SHP77 (cell line): ENCODE measurements around the gene TRABD2A.
"Not testable (repeated sequence)": the region's sequence is repeated elsewhere in the genome, so short reads cannot be mapped to it uniquely, and the experiment has no call there.

Experiments used
- DNase-seq, 2 experiments: peaks; one replicate each; lab custom pipeline; 2025; lab: John Stamatoyannopoulos, UW

Gene TRABD2A

DNA sequence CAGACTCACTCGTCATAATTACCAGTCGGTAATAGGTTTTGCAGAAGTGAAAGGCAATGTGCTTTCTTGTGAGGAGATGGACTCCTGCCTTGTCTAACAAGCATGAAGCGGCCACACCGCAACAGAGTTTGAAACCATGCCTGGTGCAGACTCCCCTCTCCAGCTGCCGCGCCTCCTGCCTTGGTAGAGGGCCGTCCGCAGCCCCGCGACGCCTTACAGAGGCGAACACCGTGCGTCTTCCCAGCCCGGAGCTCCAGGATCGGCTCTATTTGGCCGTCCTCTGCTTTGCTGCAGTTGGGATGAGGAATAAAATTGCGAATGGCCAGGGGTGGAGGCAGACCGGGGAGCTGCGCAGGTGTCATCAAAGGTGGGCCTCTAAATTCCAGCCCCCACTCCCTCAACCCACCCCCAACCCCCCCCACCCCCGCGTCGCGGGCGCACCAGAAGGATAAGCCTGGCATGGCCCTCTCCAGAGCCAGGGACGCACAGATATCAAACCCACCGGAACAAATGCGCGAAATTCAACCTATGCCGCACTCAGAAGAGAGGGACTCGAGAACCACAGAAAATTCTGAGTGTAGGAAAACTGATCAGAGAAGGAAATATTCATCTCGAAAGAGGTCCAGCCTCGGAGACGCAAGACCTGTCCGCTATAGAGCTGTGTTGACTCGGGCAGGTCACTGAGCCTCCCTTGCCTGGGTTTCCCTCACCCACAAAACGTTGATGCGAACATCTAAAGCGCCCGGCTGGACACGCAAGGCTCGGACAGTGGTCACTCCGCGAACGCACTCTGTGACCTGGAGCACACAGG is 1.1 kb downstream of the TRABD2A start:
- DNase-seq, result no peak

DNA sequence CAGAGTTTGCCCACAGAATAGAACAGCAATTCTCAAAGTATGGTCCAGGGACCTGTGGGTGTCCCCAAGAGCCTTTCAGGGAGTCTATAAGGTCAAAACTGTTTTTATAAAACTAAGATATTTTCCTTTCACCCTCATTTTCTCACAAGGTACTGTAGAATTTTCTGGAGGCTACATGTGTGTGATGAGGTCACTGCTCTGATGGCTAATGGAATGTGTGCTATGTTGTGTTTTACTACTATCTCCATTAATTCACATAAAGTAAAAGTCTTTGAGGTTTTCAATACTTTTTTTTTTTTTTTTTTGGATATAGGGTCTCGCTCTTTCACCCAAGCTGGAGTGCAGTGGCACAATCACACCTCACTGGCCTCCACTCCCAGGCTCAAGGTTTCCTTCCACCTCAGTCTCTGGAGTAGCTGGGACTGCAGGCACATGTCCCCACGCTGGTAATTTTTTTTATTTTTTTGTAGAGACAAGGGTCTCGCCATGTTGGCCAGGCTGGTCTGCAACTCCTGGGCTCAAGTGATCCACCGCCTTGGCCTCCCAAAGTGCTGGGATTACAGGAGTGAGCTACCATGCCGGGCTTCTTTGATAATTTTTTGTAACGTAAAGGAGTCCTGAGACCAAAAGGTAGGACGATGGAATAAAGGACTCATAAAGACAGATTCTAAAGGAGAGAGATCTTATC is 1.8 kb downstream of the TRABD2A start:
- DNase-seq, result no peak

DNA sequence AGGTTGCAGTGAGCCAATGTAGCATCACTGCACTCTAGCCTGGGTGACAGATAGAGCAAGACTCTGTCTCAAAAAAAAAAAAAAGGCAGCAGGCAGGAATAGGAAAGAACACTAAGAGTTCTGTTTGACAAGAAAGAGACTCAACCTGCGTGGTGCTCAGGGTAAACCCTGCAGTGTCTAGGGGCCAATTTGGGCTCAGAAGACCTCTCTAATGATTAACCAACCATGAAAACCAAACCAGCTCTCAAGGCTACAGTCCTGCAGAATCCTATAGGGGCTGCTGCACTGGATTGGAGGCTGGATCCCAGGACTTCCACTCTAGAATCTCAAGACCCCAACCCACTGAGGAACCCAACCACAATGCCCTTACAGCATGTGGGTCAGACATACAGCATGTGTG is 2.4 kb downstream of the TRABD2A start:
- no peak for DNase-seq

DNA sequence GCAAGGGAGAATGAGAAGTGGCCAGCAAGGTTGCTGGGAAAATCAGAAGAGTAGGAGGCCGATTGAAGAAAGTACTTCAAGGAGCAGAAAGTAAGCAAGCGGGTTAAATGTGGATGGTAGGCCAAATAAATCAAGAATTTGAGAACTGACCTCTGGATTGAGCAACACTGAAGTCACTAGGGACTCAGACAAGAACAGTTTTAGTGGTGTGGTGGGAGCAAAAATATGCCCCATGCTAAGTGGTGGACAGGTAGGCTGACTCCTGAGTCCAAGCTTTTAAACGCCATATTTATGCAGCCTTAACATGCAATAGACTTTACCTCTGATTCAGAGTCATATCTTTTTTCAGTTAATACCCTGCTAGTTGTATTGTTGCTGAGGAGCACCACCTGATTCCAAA is 4.5 kb downstream of the TRABD2A start:
- no peak for DNase-seq

DNA sequence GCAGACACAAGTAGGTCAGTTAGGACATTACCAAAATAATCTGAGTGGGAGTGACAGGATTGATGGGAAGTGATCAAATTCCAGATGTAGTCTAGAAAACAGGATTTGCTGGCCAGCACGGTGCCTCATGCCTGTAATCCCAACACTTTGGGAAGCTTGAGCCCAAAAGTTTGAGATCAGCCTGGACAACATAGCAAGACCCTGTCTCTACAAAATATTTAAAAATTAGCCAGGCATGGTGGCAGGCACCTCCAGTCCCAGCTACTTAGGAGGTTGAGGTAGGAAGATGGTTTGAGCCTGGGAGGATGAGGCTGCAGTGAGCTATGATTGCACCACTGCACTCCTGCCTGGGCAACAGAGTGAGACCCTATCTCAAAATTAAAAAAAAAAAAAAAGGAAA is 5.3 kb downstream of the TRABD2A start:
- DNase-seq, result not testable (repeated sequence)

DNA sequence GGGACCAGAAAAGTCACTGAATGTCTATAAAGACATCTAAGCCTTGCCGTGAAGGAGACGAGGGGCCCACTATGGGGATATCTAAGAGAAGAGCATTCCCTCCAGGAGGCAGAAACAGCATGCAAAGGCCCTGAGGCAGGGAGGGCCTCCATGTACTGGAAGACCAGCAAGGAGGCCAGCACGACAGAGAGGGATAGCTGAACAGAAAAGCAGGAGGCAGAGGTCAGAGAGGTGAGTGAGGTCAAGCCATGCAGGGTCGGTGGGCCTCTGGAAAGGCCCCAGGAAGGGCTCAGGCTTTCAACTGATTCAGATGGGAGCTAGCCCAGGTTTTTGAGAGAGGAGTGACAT is 5.7 kb downstream of the TRABD2A start:
- no peak for DNase-seq

DNA sequence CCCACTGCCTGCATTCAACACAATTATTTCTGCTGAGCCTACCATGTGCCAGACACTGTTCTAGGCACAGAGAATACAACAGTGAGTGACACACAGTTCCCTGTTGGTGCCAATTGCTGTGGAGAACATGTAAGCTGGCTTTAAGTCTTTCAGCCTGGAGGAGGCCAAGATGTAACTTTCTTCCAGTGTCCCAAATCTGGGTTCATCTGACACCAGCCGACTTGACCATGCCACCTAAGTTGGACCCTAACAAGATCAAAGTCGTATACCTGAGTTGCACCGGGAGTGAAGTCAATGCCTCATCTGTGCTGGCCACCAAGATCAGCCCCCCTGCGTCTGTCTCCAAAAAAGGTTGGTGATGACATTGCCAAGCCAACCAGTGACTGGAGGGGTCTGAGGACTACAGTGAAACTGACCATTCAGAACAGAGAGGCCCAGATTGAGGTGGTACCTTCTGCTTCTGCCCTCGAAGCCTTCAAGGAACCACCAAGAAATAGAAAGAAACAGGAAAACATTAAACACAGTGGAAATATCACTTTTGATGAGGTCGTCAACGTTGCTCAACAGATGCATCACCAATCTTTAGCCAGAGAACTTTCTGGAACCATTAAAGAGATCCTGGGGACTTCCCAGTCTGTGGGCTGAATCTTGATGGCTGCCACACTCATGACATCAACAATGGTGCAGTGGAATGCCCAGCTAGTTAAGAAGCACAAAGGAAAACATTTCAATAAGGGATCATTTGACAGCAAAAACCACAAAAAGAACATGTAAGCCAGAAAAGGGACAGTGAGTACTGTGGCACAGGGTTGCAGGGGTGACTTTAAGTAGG is 6.3 kb downstream of the TRABD2A start:
- no peak for DNase-seq

DNA sequence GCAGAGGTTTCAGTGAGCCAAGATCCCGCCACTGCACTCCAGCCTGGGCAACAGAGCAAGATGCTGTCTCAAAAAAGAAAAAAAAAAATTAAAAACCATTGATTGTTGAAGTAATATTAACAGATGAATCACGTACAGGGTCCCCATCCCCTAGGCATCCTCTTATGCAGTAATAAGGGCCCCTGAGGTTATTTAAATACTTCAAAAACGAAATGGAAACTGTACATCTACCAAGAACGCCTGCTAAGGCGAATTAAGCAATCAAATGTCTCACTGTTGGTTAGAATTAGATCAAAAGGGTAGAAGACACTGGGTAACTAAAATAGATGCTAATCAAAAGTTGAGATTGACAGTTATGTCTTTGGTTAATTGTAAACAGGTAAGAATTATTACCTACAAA is 7.5 kb downstream of the TRABD2A start:
- DNase-seq, result no peak

DNA sequence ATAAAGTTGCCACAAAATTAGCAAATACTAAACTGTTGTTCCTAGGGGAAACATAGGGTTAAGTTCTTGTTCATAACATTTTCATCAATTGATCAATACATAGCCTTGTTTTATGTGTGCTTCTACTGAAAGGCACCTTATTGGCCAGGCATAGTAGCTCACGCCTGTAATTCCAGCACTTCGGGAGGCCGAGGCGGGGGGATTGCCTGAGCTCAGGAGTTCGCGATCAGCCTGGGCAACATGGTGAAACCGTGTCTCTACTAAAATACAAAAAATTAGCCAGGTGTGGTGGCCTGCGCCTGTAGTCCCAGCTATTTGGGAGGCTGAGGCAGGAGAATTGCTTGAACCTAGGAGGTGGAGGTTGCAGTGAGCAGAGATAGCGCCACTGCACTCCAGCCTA is 8.2 kb downstream of the TRABD2A start:
- DNase-seq, result not testable (repeated sequence)

DNA sequence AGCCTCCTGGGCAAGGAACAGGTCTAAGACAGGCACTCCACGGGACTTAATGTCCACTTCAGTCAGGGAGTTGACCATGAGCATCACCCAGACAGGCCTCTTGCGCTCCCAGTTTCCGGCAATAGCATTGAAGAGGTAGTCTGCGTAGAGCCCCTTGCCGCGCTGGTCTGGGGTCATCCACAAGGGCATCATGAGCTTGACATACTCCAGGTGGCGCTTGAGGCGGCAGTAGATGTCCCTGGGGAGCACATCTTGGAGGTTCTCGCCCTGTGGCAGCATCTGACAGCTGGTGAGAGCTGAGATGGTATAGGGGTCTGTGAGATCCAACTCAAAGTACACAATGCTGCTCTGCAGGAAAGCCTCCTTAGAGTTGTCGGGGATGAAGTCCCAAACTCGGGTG is 10.6 kb downstream of the TRABD2A start:
- no peak for DNase-seq

DNA sequence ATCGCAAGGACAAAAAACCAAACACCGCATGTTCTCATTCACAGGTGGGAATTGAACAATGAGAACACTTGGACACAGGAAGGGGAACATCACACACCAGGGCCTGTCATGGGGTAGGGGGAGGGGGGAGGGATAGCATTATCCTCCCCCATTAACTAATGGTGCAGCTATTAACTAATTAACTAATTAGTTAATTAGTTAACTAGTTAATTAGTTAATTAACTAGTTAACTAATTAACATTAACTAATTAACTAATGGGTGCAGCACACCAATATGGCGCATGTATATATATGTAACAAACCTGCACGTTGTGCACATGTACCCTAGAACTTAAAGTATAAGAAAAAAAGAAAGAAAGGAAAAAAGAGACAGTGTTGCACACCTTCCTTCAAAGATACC is 12.6 kb downstream of the TRABD2A start:
- not testable (repeated sequence) for DNase-seq

DNA sequence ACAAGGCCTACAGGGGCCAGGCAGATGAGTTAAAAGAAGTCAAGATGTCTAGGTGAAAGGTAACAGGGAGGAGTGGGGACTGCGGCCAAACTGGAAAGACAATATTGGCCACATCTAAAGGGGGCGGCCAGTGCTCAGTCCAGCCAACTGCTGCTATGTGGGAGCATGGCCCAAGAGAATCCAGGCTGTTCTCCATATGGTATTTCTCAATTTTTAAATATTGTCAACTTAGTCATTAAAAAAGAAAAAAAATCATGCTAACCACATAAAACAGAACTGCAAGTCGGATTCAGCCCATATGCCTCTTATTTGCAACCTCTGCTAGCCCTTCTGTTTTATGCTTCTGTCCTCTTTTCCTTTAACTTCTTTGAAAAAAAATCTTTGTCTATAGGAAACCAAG is 14.8 kb downstream of the TRABD2A start:
- no peak for DNase-seq

DNA sequence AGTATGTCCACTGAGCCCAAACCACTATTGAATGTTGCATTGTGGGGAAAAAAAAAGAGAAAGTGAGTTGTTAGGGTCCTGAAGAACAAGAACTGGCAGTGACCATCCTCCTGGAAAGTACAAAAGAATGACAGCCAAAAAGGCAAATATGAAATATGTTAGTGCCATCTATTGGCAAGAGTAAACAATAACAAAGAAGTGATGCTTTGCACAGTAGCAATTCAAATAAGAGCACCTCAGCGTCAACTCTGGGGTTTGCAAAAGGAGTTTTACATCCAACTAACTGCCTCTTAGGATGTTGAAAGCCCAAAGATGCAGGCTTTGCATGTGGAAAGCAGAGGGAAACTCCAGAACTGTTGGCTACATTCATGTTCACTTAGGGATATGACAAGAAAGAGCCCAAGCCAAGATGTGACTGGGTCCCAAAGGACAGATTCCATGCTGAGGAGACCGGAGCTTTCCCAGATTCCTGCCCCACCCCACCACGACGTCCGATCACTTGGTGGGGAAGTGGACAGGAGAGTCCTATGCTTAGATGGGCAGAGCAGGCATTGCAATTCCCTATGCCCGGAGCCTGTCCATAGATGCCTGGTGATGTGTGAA is 15.6 kb downstream of the TRABD2A start:
- DNase-seq, result no peak

DNA sequence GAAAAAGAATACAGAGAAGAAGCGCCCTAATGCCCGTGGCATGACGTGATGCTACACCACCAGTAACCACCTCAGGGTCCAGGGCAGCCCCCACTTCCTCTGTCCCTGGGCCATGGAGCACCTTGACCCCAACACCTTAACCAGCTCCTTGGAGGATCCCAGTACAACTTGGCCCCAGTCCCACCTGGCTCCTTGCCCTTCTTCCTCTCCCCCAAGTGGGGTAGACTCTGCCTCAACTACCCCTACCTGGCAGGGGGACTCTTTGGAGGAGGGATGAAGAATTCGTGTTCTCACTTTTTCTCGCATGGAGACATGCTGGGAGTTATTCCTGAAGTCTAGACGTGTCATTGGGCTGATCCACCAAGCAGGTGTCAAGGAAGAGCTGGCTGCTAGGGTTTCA is 18.9 kb downstream of the TRABD2A start:
- DNase-seq, result no peak

DNA sequence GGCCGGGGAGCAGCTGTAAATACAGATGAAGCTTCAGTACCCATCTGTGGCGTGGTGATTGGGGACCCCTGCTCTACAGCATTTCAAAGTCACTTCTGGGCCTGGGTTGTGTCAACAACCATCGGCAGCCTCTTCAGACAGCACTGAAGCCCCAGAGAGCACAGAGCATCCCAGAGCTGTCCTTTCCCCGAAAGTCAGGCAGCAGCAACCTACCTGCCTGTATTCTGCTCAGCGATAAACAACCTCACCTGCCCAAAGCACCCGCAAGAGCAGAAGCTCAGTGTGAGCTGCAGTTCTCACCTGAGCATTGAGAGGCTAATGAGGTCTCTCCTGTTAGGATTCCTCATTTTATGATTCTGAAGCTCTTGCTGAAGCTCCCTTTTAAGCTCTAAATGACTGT is 19.3 kb downstream of the TRABD2A start:
- no peak for DNase-seq

DNA sequence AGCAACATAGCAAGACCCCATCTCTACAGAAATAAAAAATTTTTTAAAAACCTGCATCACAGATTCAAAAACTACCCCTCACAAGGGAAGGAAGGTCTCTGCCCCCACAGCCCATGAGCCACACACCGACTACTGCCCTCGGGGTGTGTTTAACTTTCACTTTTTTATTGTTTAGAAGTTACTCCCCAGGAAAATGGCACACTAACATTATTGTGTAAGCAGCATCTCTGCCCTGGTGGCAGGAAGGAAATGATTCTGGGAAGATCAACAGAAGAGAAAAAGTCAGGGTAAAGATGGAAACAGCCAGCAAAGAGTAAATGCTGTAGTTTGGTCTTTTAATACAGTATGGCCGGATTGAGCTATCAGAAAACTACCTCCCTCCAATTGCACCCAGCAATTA is 21.9 kb downstream of the TRABD2A start:
- no peak for DNase-seq

DNA sequence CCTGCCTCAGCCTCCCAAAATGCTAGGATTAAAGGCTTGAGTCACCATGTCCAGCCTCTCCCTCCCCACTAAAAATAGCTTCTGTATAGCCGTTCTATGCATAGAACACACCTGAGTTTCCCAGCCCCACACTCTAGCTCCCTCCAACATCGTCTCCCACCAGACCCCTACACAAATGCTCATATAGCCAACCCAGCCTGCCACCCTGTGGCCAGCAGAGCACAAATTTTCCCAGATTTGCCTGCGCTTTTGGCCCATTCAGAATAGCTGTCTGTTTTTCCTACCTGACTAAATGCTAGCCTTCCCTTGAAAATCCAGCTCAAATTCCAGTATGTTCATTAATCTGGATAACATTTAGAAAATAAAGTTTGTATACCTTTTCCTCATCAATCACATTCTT is 22.8 kb downstream of the TRABD2A start:
- DNase-seq, result no peak

DNA sequence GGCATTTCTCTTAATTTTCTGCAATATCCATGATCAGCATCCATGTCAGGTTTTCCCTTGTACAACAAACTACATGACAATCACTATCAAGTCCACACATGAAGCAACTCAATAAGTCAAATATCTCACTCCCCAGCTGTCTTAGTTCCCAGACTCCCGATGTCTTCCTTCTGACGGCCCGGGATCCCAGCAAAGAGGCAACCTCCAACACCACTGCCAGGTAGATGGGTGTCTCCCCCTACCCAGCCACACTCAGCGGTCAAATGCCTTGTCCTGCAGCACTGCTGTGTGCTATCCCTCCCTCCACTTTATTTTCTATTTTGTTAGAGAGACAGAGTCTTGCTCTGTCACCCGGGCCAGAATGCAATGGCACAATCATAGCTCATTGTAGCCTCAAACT is 23.3 kb downstream of the TRABD2A start:
- no peak for DNase-seq

DNA sequence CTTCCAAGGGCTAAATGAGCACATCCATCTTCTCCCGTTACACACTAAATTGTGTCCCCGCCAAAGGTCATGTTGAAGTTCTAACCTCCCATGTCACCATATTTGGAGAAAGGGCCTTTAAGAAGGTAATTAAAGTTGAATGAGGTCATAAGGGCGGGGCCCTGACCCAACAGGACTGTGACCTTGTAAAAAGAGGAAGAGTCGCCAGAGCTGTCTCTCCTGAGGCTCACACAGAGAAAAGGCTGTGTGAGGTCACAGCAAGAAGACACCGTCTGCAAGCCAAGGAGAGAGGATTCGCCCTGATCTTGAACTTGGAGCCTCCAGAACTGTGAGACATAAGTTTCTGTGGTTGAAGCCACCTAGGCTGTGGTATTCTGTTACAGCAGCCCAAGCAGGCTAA is 24.1 kb downstream of the TRABD2A start:
- no peak for DNase-seq

DNA sequence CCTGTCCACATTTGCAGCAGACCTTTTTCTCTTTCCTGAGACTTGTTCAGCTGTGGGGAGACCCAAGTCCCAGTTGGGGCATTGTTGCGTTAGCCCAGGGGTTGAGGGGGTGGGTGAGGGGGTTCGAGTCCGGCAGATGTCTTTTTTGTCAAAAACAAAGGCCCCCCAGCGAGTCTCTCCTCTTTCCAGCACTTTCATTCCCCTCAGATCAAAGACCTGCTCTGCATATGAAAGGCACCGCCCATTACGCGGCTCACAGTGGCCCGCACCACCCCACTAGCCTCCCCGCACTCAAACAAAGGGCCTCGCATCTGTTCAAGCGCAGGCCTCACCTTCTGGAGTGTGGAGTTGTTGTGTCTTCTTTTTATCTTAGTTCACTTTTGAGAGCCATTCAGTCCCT is 25.2 kb downstream of the TRABD2A start:
- no peak for DNase-seq

DNA sequence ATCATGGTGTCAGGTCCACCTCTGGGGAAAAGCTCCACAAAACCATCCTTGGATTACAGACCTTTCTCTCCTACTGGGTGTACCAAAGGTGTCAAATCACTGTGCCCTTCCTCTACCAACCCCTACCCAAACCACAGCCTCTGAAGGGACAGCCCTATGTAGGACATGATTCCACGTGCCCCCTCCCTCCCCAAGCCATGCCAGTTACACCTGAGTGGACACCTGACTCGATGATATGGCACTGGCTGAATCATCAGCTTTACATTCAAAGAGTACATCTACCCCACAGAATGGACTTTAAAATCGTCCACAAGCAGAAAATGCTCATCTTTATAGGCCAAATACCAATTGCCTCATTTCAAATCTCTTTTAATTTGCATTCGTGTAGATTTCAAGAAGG is 26.0 kb downstream of the TRABD2A start:
- no peak for DNase-seq

DNA sequence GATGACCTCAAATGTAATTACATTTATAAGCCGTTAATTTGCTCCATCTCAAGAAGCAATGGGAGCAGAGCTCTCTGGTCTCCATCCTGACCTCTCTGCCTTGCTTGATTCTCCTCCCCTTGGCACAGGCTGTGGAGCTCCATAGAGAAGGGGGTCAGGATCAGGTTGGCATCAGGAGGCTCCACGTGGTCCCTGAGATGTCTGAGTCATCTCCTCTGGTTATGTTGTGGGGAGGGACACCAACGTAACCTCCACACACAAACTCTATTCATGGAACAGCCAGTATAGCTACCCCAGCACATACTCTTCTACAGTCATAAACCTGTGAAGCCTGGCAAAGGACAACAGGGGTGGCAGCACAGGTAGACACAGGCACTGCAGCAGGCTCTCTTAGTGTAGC is 29.0 kb downstream of the TRABD2A start:
- DNase-seq, result no peak

DNA sequence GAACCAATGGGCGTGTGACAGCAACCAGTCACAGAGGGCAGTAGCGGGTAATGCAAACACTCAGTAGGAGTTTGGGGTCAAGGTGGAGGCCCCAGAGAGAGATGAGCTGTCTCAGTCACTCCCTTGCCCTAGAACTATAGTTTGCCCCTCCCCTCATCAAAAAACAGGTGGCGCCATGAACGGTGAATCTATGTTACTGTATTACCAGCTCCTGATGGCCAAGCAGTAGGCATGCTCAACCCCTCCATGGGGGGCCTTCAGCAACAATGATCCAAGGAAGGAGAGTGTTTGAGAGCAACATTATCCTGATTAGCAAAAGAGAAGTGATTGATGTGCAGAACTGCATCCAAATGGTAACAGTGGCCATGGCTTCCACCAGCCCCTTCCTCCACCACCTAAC is 30.4 kb downstream of the TRABD2A start:
- DNase-seq, result no peak
